ENCODE data around the gene ADRA1B.

GRCh38 chr5:159893040-159893695, 23.1 kb upstream of the ADRA1B start:
- no peak for TF ChIP-seq SIN3A (IDR thresholded peaks at IDR 0.05; ENCODE audit: borderline replicate concordance, insufficient read depth, low read length)
- no peak for TF ChIP-seq TAF1 (IDR thresholded peaks at IDR 0.05; ENCODE audit: borderline replicate concordance, insufficient read depth, low read length)
- no peak for TF ChIP-seq POLR2AphosphoS5 (IDR thresholded peaks at IDR 0.05; ENCODE audit: low read depth, low read length)
- no peak for TF ChIP-seq REST (IDR thresholded peaks at IDR 0.05; ENCODE audit: insufficient read depth in 1 of 2, low read depth in 2 of 2, low read length in 2 of 2)
